Measurements from ENCODE around the gene PSPC1. TPM values are rescaled to one million over a fixed set of nuclear protein-coding genes. Genes with fewer than 3 reads are reported as not detected.
"Not testable (repeated sequence)": the region's sequence is repeated elsewhere in the genome, so short reads cannot be mapped to it uniquely, and the experiment has no call there.

Gene PSPC1
- total RNA-seq, 4 donors from 2014 or later: 30.3 to 63.2 (median 38.8) TPM

- no peaks in the 10 kb centered on the region for H3K4me1 ChIP-seq
- WGBS: 80% methylated on average over 1 of the region's 1 CpG
- no peaks in the 10 kb centered on the region for H3K9me3 ChIP-seq
- TF ChIP-seq EP300 (IDR thresholded peaks at IDR 0.05) (no peak), CTCF (IDR thresholded peaks at IDR 0.05) (no peak), POLR2A (IDR thresholded peaks at IDR 0.05) (no peak), POLR2AphosphoS5 (IDR thresholded peaks at IDR 0.05) (no peak)
- H3K4me3 ChIP-seq: no peak overlapping the region
- DNase-seq (ENCODE audit: low spot score in 2 of 2): no peak
- H3K27ac ChIP-seq: no peak overlapping the region
- peaks cover 5% of the 10 kb centered on the region for H3K36me3 ChIP-seq
- H3K27me3 ChIP-seq: no peaks in the 10 kb centered on the region
Measured at GRCh38 chr13:19695428-19695827, 87.3 kb downstream of the PSPC1 start.

- H3K36me3 ChIP-seq: peaks cover 10% of the 10 kb centered on the region
- not testable (repeated sequence) for H3K27ac ChIP-seq; H3K9me3 ChIP-seq; H3K4me3 ChIP-seq; DNase-seq (ENCODE audit: low spot score in 2 of 2); H3K4me1 ChIP-seq; H3K27me3 ChIP-seq
- 91% methylated on average over 8 of the region's 8 CpGs for WGBS
Measured at GRCh38 chr13:19691447-19691846, 91.3 kb downstream of the PSPC1 start.

- no peaks in the 10 kb centered on the region for H3K27me3 ChIP-seq
- H3K27ac ChIP-seq: no peak overlapping the region
- TF ChIP-seq POLR2AphosphoS5 (IDR thresholded peaks at IDR 0.05) (no peak), EP300 (IDR thresholded peaks at IDR 0.05) (no peak), CTCF (IDR thresholded peaks at IDR 0.05) (no peak), POLR2A (IDR thresholded peaks at IDR 0.05) (no peak)
- no peak overlapping the region for H3K4me3 ChIP-seq
- no peaks in the 10 kb centered on the region for H3K4me1 ChIP-seq
- H3K36me3 ChIP-seq: peaks cover 5% of the 10 kb centered on the region
- no peak for DNase-seq (ENCODE audit: low spot score in 2 of 2)
- H3K9me3 ChIP-seq: no peaks in the 10 kb centered on the region
Measured at GRCh38 chr13:19685437-19685836, 97.3 kb downstream of the PSPC1 start.

GRCh38 chr13:19685034-19685433 lies 97.7 kb downstream of the PSPC1 start:
- Histone ChIP-seq H3K4me1 (no peaks in the 10 kb centered on the region), H3K27me3 (no peaks in the 10 kb centered on the region), H3K4me3 (no peak overlapping the region), H3K27ac (no peak overlapping the region), H3K9me3 (no peaks in the 10 kb centered on the region), H3K36me3 (peaks cover 4% of the 10 kb centered on the region)
- WGBS: 55% methylated on average over 5 of the region's 5 CpGs
- no peak for DNase-seq (ENCODE audit: low spot score in 2 of 2)
- TF ChIP-seq POLR2A (IDR thresholded peaks at IDR 0.05) (no peak), EP300 (IDR thresholded peaks at IDR 0.05) (no peak), POLR2AphosphoS5 (IDR thresholded peaks at IDR 0.05) (no peak), CTCF (IDR thresholded peaks at IDR 0.05) (no peak)

- H3K4me1 ChIP-seq: no peaks in the 10 kb centered on the region
- WGBS: 81% methylated on average over 2 of the region's 2 CpGs
- DNase-seq (ENCODE audit: low spot score in 2 of 2): no peak
- no peak overlapping the region for H3K27ac ChIP-seq
- H3K36me3 ChIP-seq: peaks cover 10% of the 10 kb centered on the region
- H3K4me3 ChIP-seq: no peak overlapping the region
- H3K27me3 ChIP-seq: no peaks in the 10 kb centered on the region
- TF ChIP-seq POLR2A (IDR thresholded peaks at IDR 0.05) (no peak), EP300 (IDR thresholded peaks at IDR 0.05) (no peak), CTCF (IDR thresholded peaks at IDR 0.05) (no peak), POLR2AphosphoS5 (IDR thresholded peaks at IDR 0.05) (no peak)
- no peaks in the 10 kb centered on the region for H3K9me3 ChIP-seq
Measured at GRCh38 chr13:19681517-19681916, 101.2 kb downstream of the PSPC1 start.

GRCh38 chr13:19680751-19681150 lies 102.0 kb downstream of the PSPC1 start:
- peaks cover 14% of the 10 kb centered on the region for H3K36me3 ChIP-seq
- H3K4me1 ChIP-seq: no peaks in the 10 kb centered on the region
- H3K27ac ChIP-seq: no peak overlapping the region
- no peaks in the 10 kb centered on the region for H3K27me3 ChIP-seq
- no peaks in the 10 kb centered on the region for H3K9me3 ChIP-seq
- TF ChIP-seq CTCF (IDR thresholded peaks at IDR 0.05) (no peak), EP300 (IDR thresholded peaks at IDR 0.05) (no peak), POLR2AphosphoS5 (IDR thresholded peaks at IDR 0.05) (no peak), POLR2A (IDR thresholded peaks at IDR 0.05) (no peak)
- no peak overlapping the region for H3K4me3 ChIP-seq
- WGBS: 92% methylated on average over 7 of the region's 7 CpGs
- no peak for DNase-seq (ENCODE audit: low spot score in 2 of 2)
